Measurements from ENCODE around the gene BPIFB2.

The BPIFB2 gene

GRCh38 chr20:33072362-33072761, 64.9 kb downstream of the BPIFB2 start:
- Histone ChIP-seq H3K27ac (ENCODE audit: low read length) (no peak overlapping the region), H3K4me3 (ENCODE audit: low read depth in 1 of 2, low read length in 2 of 2) (no peak overlapping the region), H3K4me1 (ENCODE audit: control insufficient read depth in 1 of 2, insufficient read depth in 2 of 2, low read length in 2 of 2) (no peaks in the 10 kb centered on the region), H3K36me3 (ENCODE audit: control insufficient read depth in 1 of 2, insufficient read depth in 2 of 2, low read length in 2 of 2) (no peaks in the 10 kb centered on the region), H3K27me3 (ENCODE audit: low read depth, low read length) (no peaks in the 10 kb centered on the region), H3K9me3 (ENCODE audit: control insufficient read depth in 1 of 2, low read length in 2 of 2) (no peaks in the 10 kb centered on the region)

DNA sequence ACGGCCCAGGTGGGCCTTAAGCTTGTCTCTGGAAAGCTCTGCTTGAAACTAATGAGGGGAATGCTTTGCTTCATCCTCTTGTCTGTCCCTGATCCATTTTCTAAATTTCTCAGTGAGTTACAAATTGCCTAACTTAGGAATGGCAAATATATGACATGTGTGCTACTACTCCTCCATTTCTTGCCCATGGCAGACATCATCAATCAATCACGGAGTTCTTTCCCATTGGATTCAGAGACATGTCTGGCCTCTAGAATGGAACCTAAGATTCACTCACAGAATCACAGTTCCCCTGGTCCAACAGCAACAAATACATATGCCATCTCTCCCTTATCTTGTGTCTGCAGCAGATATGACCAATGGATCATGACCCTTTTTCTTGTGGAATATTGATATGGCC, 65.3 kb downstream of the BPIFB2 start:
- H3K27me3 ChIP-seq (ENCODE audit: low read depth, low read length) = no peaks in the 10 kb centered on the region
- H3K9me3 ChIP-seq (ENCODE audit: control insufficient read depth in 1 of 2, low read length in 2 of 2) = no peaks in the 10 kb centered on the region
- H3K27ac ChIP-seq (ENCODE audit: low read length) = no peak overlapping the region
- H3K4me1 ChIP-seq (ENCODE audit: control insufficient read depth in 1 of 2, insufficient read depth in 2 of 2, low read length in 2 of 2) = no peaks in the 10 kb centered on the region
- H3K36me3 ChIP-seq (ENCODE audit: control insufficient read depth in 1 of 2, insufficient read depth in 2 of 2, low read length in 2 of 2) = no peaks in the 10 kb centered on the region
- H3K4me3 ChIP-seq (ENCODE audit: low read depth in 1 of 2, low read length in 2 of 2) = no peak overlapping the region

All from muscle layer of duodenum (tissue), 2 donors.